Measurements from ENCODE around the gene LPO. TPM values are rescaled to one million over a fixed set of nuclear protein-coding genes. Genes with fewer than 3 reads are reported as not detected.

The LPO gene
- total RNA-seq (under 1 TPM in 1 of 2 donors, not detected in 1; 0.15 TPM), polyA plus RNA-seq (under 1 TPM in 1 of 2 donors, not detected in 1; 0.26 TPM)
- long read RNA-seq, donor 1, result 0 reads
- long read RNA-seq, donor 2, result 0 reads
- long read RNA-seq, donor 3, partial matches to known transcripts, result 0 of 5 reads
- long read RNA-seq, donor 3, other reads (novel, unspliced or antisense), result 5 of 5 reads
- long read RNA-seq, donor 4, result 0 reads
- long read RNA-seq, donor 5, result 0 reads

DNA sequence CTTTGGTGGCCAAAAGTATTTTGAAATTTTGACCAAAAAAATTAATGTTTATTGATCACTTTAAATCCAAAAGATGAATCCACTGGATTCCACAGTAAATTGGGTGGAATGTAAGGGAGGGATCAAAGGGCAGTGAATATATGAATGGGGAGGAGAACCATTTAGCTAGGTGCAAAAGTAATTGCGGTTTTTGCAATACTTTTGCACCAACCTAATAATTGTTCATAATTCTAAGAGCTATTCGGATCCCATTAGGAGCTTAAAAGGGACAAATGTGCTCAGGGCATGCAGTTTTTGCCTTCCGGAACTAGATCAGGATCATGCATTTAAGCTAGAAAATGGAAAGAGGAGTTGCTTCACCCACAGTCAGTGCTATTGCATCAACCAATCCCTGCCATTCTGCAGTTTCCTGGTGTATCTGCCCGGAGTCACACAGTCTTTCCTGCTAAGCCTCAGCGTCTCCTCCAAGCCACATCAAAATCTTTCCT, at the start of gene LPO:
Gene LPO, plus strand, starts transcription at position 438 of the 488 bp plus-strand sequence. CDS start 4,396 bp downstream, outside the sequence.
- no peak for ATAC-seq (ENCODE audit: insufficient read depth, low FRiP score)
- Histone ChIP-seq H3K27me3 (ENCODE audit: control insufficient read depth in 3 of 3, insufficient read depth in 3 of 3, low read length in 2 of 3) (peaks cover 0 to 58% (median 14%) of the 10 kb centered on the region in 3 donors), H3K4me3 (no peak within 1 kb of the TSS), H3K9ac (ENCODE audit: insufficient read depth in 1 of 2, low read length in 2 of 2) (no peak within 1 kb of the TSS), H3K9me3 (ENCODE audit: control insufficient read depth in 4 of 4, insufficient read depth in 3 of 4, low read length in 3 of 4) (peaks cover 0 to 3% (median 0%) of the 10 kb centered on the region in 4 donors), H3K27ac (ENCODE audit: low read depth in 1 of 2, low read length in 1 of 2) (no peak within 1 kb of the TSS), H3K36me3 (ENCODE audit: control insufficient read depth in 4 of 4, insufficient read depth in 4 of 4, low read length in 4 of 4) (no peaks in the 10 kb centered on the region), H3K4me1 (ENCODE audit: control insufficient read depth in 5 of 5, insufficient read depth in 5 of 5, low read length in 5 of 5) (no peaks in the 10 kb centered on the region)
- WGBS, 2 donors, result 57 to 70% methylated on average over 5 of the region's 5 CpGs
- TF ChIP-seq, protein P1, sequence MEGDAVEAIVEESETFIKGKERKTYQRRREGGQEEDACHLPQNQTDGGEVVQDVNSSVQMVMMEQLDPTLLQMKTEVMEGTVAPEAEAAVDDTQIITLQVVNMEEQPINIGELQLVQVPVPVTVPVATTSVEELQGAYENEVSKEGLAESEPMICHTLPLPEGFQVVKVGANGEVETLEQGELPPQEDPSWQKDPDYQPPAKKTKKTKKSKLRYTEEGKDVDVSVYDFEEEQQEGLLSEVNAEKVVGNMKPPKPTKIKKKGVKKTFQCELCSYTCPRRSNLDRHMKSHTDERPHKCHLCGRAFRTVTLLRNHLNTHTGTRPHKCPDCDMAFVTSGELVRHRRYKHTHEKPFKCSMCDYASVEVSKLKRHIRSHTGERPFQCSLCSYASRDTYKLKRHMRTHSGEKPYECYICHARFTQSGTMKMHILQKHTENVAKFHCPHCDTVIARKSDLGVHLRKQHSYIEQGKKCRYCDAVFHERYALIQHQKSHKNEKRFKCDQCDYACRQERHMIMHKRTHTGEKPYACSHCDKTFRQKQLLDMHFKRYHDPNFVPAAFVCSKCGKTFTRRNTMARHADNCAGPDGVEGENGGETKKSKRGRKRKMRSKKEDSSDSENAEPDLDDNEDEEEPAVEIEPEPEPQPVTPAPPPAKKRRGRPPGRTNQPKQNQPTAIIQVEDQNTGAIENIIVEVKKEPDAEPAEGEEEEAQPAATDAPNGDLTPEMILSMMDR (IDR thresholded peaks at IDR 0.05; ENCODE audit: control extremely low read depth, extremely low read depth), result no peak
- no peak for DNase-seq

DNA sequence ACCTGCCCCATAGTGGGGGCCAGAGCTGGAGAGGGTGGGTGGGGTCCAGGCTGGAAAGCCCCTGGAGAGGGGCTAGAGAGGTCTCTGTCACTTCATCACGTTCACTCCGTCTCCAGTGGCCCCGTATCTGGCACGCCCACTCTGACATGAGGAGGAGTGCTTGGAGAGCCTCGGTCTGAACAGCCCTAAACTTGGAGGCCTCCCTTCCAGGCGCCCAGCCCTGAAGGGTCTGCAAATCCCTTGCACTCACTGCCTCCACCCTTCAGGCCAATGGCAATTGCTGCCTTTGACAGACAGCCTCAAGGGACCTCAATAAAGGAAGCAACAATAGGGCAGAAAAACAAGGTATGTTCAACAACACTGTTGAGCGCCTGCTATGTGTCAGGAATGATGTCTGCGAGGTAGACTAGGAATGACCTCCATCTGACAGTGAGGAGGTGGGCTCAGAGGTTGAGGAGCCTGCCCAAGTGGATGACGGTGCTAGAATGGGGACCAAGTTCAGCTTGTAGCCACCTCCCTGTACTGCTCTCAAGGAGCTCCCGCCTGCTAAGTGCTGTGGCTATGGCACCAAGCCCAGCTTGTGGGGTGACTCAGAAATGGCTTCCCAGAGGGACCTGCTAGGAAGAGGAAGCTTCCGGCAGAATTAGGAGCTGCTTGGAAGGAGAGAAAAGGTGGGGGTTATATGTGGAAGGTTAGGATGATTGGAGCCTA, 48.8 kb upstream of the LPO start:
- Histone ChIP-seq H3K4me3 (no peak overlapping the region), H3K9ac (ENCODE audit: insufficient read depth in 1 of 2, low read length in 2 of 2) (no peak overlapping the region), H3K9me3 (ENCODE audit: control insufficient read depth in 4 of 4, insufficient read depth in 3 of 4, low read length in 3 of 4) (no peaks in the 10 kb centered on the region), H3K27me3 (ENCODE audit: control insufficient read depth in 3 of 3, insufficient read depth in 3 of 3, low read length in 2 of 3) (peaks cover 0 to 6% (median 0%) of the 10 kb centered on the region in 3 donors), H3K4me1 (ENCODE audit: control insufficient read depth in 5 of 5, insufficient read depth in 5 of 5, low read length in 5 of 5) (no peaks in the 10 kb centered on the region), H3K36me3 (ENCODE audit: control insufficient read depth in 4 of 4, insufficient read depth in 4 of 4, low read length in 4 of 4) (no peaks in the 10 kb centered on the region), H3K27ac (ENCODE audit: low read depth in 1 of 2, low read length in 1 of 2) (no peak overlapping the region)
- TF ChIP-seq, protein P1 (IDR thresholded peaks at IDR 0.05; ENCODE audit: control extremely low read depth, extremely low read depth), result no peak
- WGBS, 2 donors, result 57 to 63% methylated on average over 11 of the region's 11 CpGs
- DNase-seq (peak in 1 of 3 donors; percentile 15), ATAC-seq (ENCODE audit: insufficient read depth, low FRiP score) (peak; percentile 59)

DNA sequence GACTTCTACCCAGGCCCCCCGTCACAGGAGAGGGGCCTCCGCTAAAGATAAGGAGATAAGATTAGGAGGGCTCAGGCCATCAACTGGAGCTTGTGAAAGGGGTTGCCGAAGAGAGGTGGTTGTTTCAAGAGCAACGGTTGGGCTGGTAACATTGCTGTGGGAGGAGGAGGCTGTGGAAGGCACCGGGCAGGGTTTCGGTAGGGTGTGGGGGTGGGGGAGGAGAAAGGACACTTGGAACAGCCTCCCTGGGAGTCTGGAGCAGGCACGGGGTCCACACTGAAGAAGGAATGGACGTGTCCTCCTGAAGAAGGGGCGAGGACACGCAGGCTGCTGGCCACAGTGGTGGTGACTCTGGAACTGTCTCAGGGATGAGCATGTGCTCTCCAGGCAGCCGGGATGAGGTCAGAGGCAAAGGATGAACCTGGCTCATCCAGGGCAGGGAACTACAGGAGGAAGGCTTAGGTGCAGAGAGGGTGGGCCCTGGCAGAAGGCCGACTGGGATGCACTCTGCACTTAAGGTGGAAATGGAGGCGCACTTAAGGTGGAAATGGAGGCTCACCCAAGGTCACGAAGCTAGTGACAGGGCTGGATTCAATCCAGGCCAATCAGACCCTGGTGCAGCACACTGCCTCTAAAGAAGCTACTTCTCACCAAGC, 47.0 kb upstream of the LPO start:
- H3K27me3 ChIP-seq (ENCODE audit: control insufficient read depth in 3 of 3, insufficient read depth in 3 of 3, low read length in 2 of 3), result peaks cover 0 to 9% (median 0%) of the 10 kb centered on the region in 3 donors
- no peak for DNase-seq
- no peak overlapping the region for H3K27ac ChIP-seq (ENCODE audit: low read depth in 1 of 2, low read length in 1 of 2)

More for the DNA sequence above, 47.0 kb upstream of the LPO start:
- Histone ChIP-seq H3K4me1 (ENCODE audit: control insufficient read depth in 5 of 5, insufficient read depth in 5 of 5, low read length in 5 of 5) (no peaks in the 10 kb centered on the region), H3K9me3 (ENCODE audit: control insufficient read depth in 4 of 4, insufficient read depth in 3 of 4, low read length in 3 of 4) (peaks cover 0 to 2% (median 0%) of the 10 kb centered on the region in 4 donors), H3K36me3 (ENCODE audit: control insufficient read depth in 4 of 4, insufficient read depth in 4 of 4, low read length in 4 of 4) (no peaks in the 10 kb centered on the region), H3K9ac (ENCODE audit: insufficient read depth in 1 of 2, low read length in 2 of 2) (no peak overlapping the region), H3K4me3 (no peak overlapping the region)
- TF ChIP-seq, protein P1 (IDR thresholded peaks at IDR 0.05; ENCODE audit: control extremely low read depth, extremely low read depth), result no peak
- WGBS, 2 donors, result 50 to 61% methylated on average over 14 of the region's 14 CpGs
- ATAC-seq (ENCODE audit: insufficient read depth, low FRiP score), result no peak

Measured in lung (tissue), 16 donors.